Left lung (tissue), 10 donors: Measurements from ENCODE around the gene MED29. TPM values are rescaled to one million over a fixed set of nuclear protein-coding genes. Genes with fewer than 3 reads are reported as not detected.

Experiments used
- ATAC-seq: fragments of 200-7000 bp; cut with Tn5 transposase; one replicate; pipeline ENCODE4 v1.9.1; 2020; ENCODE audit warnings: moderate library complexity
- DNase-seq, 4 donors: peaks; one replicate each; pipeline ENCODE4 v3.0.0-alpha.2; 2013 to 2020
- H3K27ac ChIP-seq, 2 donors: fragments of 200-600 bp; sonication (generic) in 1 of 2; one replicate each; pipeline versions ENCODE4 v1.5.0 to v1.8.0; 2020 to 2021
- H3K27me3 ChIP-seq, 2 donors: fragments of 200-600 bp; sonication (generic) in 1 of 2; one replicate each; pipeline versions ENCODE4 v1.5.0 to v1.8.0; 2020 to 2021
- H3K36me3 ChIP-seq, 2 donors: fragments of 200-600 bp; sonication (generic) in 1 of 2; one replicate each; pipeline versions ENCODE4 v1.5.0 to v1.8.0; 2020 to 2021
- H3K4me1 ChIP-seq, 2 donors: fragments of 200-600 bp; one replicate each; pipeline ENCODE4 v1.8.0; 2021
- H3K4me3 ChIP-seq, 2 donors: fragments of 200-600 bp; sonication (generic) in 1 of 2; one replicate each; pipeline versions ENCODE4 v1.5.0 to v1.8.0; 2020 to 2021; ENCODE audit warnings: mild to moderate bottlenecking in 1 of 2
- H3K9me3 ChIP-seq, 2 donors: fragments of 200-600 bp; sonication (generic) in 1 of 2; one replicate each; pipeline versions ENCODE4 v1.5.0 to v1.8.0; 2020 to 2021
- intact Hi-C, 2 donors: fragments of 100-400 bp; cut with DNase I; formaldehyde crosslinking; loops; one replicate each; pipeline versions ENCODE4 v1.11.2 to v1.14.2; 2022
- polyA plus RNA-seq, 6 donors: library from polyadenylated mRNA; unstranded; fragments of 120-200 nt; gene quantifications; one replicate each; pipeline ENCODE4 v1.2.1, GENCODE V29; 2013; ENCODE audit not compliant: insufficient read length in 6 of 6
- total RNA-seq, 2 donors: library from RNA; stranded (reverse); fragmentation: NEBNext Ultra II Directional; extraction: Animal tissue kit (Norgen Biotek cat#: 25700); gene quantifications; one replicate each; pipeline ENCODE4 v1.2.1, GENCODE V29; 2021
- TF ChIP-seq, protein P1 (sequence below), 2 donors: fragments of 200-600 bp; sonication (generic) in 1 of 2; IDR thresholded peaks; one replicate each; pipeline versions ENCODE4 v1.5.0 to v1.8.0; 2021; ENCODE audit warnings: antibody characterized with exemption in 2 of 2
- donor health status: DM: no; HTN: yes; CAD: no.
- donor health status: DM: no; HTN: no; CAD: no.

The MED29 gene
- total and polyA plus RNA-seq, 8 donors: 28.7 to 43.4 (median 33.5) TPM

DNA sequence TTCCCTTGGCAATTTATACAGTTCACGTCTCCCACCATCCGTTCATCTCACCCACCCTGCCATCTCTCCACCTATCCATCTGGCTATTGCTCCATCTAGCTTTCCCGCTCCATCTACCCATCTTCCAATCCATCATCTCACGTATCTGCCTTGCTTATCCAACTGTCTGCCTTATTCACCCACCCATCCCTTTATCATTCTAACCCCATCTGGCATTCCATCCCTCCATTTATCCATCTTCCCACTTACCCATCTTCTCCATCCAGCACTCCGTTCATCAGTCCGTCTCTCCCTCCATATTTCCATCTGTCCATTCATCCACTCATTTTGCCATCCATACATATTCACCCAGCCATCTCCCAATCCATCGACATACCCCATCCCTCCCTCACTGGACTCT, 34.6 kb downstream of the MED29 start:
- Histone ChIP-seq H3K27me3 (no peaks in the 10 kb centered on the region), H3K27ac (no peak overlapping the region), H3K9me3 (no peaks in the 10 kb centered on the region), H3K4me1 (peaks cover 7 to 26% of the 10 kb centered on the region in 2 donors), H3K36me3 (peaks cover 0 to 43% of the 10 kb centered on the region in 2 donors), H3K4me3 (no peak overlapping the region)
- DNase-seq (no peak), ATAC-seq (no peak)
- TF ChIP-seq, protein P1, sequence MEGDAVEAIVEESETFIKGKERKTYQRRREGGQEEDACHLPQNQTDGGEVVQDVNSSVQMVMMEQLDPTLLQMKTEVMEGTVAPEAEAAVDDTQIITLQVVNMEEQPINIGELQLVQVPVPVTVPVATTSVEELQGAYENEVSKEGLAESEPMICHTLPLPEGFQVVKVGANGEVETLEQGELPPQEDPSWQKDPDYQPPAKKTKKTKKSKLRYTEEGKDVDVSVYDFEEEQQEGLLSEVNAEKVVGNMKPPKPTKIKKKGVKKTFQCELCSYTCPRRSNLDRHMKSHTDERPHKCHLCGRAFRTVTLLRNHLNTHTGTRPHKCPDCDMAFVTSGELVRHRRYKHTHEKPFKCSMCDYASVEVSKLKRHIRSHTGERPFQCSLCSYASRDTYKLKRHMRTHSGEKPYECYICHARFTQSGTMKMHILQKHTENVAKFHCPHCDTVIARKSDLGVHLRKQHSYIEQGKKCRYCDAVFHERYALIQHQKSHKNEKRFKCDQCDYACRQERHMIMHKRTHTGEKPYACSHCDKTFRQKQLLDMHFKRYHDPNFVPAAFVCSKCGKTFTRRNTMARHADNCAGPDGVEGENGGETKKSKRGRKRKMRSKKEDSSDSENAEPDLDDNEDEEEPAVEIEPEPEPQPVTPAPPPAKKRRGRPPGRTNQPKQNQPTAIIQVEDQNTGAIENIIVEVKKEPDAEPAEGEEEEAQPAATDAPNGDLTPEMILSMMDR (IDR thresholded peaks at IDR 0.05): no peak
- intact Hi-C loops: no loop called here

DNA sequence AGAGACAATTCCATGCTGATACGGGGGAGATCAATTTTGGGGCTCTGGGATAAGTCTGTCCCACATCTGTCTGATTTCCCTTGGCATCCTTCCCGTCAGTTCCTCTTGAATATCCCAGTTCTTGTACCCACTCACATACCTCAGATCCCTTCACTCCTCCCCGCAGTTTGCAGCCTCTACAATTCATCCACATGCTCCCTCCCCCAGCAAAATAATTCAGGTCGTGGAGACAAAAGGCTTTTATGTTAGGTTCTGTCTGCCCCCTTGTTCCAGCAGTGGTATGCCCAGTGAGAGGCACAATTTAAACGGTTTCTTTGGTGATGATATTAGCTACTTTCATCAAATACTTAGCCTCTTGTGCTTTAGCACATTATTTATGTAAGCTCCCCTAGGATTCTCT, 35.0 kb downstream of the MED29 start:
- H3K9me3 ChIP-seq: no peaks in the 10 kb centered on the region
- ATAC-seq (no peak), DNase-seq (no peak)
- peaks cover 7 to 30% of the 10 kb centered on the region in 2 donors for H3K4me1 ChIP-seq
- TF ChIP-seq, protein P1 (IDR thresholded peaks at IDR 0.05): no peak
- peaks cover 0 to 39% of the 10 kb centered on the region in 2 donors for H3K36me3 ChIP-seq
- H3K27ac ChIP-seq: no peak overlapping the region
- no peaks in the 10 kb centered on the region for H3K27me3 ChIP-seq
- intact Hi-C loops: no loop called here
- no peak overlapping the region for H3K4me3 ChIP-seq

DNA sequence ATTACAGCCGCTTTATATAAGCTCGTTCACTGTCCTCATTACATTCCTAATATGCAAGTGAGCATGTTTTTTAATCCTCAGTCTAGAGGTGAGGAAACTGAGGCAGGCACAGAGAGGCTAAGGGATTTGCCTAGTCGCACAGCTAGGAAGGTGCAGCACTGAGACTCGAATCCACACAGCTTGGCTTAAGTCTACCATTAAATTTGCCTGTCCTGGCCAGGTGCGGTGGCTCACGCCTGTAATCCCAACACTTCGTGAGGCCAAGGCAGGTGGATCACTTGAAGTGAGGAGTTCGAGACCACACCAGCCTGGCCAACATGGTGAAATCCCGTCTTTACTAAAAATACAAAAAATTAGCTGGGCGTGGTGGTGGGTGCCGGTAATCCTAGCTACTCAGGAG, 36.5 kb downstream of the MED29 start:
- intact Hi-C loops: no loop called here
- ATAC-seq: no peak
- no peaks in the 10 kb centered on the region for H3K27me3 ChIP-seq
- TF ChIP-seq, protein P1 (IDR thresholded peaks at IDR 0.05): no peak
- no peak overlapping the region for H3K27ac ChIP-seq
- H3K36me3 ChIP-seq: peaks cover 0 to 36% of the 10 kb centered on the region in 2 donors
- H3K4me1 ChIP-seq: peaks cover 7 to 45% of the 10 kb centered on the region in 2 donors
- DNase-seq: no peak
- no peak overlapping the region for H3K4me3 ChIP-seq
- no peaks in the 10 kb centered on the region for H3K9me3 ChIP-seq

DNA sequence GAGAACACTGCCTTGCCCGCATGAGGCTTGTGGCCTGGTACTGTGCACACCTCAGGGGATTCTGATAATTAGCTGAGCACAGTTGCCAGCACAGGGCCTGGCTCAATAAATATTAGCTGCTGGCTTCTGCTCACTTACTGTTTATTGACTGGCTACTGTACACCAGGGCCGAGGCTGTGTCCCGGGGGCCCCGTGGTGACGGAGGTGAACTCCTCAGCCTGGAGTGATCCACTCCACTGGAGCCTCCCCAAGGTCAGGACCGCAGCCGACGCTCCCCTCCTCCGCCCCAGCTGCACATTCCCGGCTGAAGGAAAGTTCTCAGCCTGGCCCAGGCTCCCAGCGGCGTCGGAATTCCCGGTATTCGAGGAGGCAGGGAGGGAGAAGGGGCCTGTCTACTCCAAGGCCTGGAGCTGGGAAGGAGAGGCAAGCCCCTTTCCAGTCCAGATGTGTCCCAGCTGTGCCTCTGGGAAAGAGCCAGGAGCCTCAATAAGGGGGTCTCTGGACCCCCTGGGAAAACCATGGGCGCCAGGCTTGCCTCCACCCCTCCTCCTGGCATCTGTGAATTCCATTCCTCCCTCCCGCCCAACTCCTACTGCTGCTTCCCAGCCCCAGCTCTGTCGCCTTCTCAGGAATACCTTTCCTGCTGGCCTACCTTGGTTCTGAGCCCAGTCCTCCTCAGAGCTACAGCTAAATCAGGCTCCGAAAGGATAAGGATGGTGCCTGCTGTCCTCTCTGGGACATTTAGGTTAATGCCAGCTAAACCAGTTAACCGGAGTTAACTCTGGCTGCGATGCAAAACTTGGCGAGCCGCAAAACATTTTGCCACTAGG, 37.3 kb downstream of the MED29 start:
- no peaks in the 10 kb centered on the region for H3K9me3 ChIP-seq
- H3K4me1 ChIP-seq: peaks cover 8 to 53% of the 10 kb centered on the region in 2 donors
- intact Hi-C loops: no loop called here
- ATAC-seq (peak; percentile 77), DNase-seq (peak in 3 of 4 donors; percentile 76 to 86 (median 76))
- H3K27me3 ChIP-seq: no peaks in the 10 kb centered on the region
- TF ChIP-seq, protein P1 (IDR thresholded peaks at IDR 0.05): no peak
- H3K27ac ChIP-seq: peak overlapping the region; percentile 70 to 72
- H3K4me3 ChIP-seq: no peak overlapping the region
- H3K36me3 ChIP-seq: peaks cover 0 to 36% of the 10 kb centered on the region in 2 donors
